ENCODE measurements around the gene FGFR3.

Gene FGFR3

GRCh38 chr4:1823545-1823932 lies 30.4 kb downstream of the FGFR3 start:
- DNase-seq (ENCODE audit: low read depth) = no peak
- no peak overlapping the region for H3K4me3 ChIP-seq (ENCODE audit: low read depth, low read length)
- TF ChIP-seq CTCF (IDR thresholded peaks at IDR 0.05; ENCODE audit: low read depth, low read length) = no peak
- TF ChIP-seq, protein P1, sequence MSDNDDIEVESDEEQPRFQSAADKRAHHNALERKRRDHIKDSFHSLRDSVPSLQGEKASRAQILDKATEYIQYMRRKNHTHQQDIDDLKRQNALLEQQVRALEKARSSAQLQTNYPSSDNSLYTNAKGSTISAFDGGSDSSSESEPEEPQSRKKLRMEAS (IDR thresholded peaks at IDR 0.05; ENCODE audit: low read depth, low read length) = no peak
- TF ChIP-seq MYC (IDR thresholded peaks at IDR 0.05; ENCODE audit: low read depth, low read length) = no peak

DNA sequence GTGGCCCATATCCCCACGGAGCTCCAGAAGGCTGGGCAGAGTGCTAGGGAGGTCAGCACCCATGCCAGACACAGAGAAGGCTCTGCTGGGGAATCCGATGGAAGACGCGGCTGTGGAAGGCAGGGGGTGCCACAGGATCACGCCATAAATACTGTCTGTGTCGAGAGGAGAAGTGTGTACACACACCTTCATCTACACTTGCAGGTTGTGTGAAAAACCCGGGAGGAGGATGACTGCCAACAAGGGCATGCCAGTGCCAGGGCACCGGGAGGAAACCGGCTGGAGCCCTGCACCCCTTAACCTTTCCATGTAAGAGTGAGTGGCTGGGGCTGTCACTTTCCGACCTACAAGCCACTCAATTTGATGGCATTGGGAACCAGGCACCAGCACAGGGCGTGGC lies 31.7 kb downstream of the FGFR3 start:
- TF ChIP-seq POLR2A (IDR thresholded peaks at IDR 0.05; ENCODE audit: extremely low read depth, insufficient read length) = no peak
- no peak for TF ChIP-seq MYC (IDR thresholded peaks at IDR 0.05; ENCODE audit: low read depth, low read length)
- TF ChIP-seq, protein P1 (IDR thresholded peaks at IDR 0.05; ENCODE audit: low read depth, low read length) = no peak
- no peak for TF ChIP-seq CTCF (IDR thresholded peaks at IDR 0.05; ENCODE audit: low read depth, low read length)
- no peak overlapping the region for H3K4me3 ChIP-seq (ENCODE audit: low read depth, low read length)

DNA sequence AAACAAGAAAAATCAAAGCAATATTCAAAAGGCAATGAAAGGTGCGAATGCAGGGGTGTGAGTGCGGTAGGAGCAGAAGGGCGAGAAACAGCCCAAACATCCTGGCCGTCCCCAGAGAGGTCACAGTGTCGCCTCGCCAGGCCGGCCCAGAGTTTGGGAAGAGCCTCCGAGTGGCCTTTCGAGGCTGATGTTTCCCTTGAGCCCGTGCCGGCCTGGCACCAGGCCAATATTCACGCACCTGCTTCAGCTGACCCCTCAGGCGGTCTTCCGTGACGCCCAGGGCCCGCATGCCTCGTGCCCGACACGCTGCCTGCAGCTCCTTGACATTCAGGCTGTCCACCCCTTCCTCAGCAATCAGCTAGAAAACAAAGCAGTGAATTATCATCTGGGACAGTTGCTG lies 32.2 kb downstream of the FGFR3 start:
- no peak for DNase-seq (ENCODE audit: low read depth)
- H3K4me3 ChIP-seq (ENCODE audit: low read depth, low read length) = no peak overlapping the region
- TF ChIP-seq MYC (IDR thresholded peaks at IDR 0.05; ENCODE audit: low read depth, low read length) = no peak

More for the DNA sequence above, 31.7 kb downstream of the FGFR3 start:
- no peak for DNase-seq (ENCODE audit: low read depth)

DNA sequence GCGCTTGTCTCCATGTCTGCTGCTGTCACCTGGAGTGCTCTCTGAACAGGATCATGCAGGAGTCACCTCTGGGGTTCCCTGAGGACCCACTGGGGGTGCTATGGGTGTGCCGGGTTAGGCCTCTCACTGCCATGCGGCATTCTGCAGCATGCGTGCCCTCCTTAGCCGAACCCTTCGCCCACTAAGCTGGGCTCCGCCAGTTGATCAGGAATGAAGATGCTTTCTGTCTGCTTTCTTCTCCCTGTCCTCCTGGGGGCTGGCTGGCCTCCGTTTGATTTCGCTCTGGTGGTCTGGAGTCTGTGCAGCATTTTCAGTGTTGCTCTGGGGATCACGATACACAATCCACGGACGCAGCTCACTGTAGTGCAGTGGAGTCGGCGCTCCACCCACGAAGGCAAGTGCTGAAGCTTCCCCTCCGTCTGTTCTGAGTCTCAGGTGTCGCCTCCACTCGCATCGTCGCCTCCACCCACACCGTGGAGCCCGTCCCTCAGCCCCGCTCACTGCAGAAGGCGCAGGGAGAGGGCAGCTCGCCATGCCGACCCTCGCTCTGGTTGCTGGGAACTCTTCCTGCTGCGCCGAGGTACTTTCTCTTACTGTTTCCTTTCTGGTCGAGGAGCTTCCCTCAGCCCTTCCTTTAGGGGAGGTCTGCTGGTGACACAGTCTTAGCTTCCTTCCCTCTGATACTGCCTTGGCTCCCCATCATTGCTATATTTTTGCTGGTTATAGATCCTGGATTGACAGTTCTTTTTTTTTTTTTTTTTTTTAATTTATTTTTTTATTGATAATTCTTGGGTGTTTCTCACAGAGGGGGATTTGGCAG lies 33.6 kb downstream of the FGFR3 start:
- H3K4me3 ChIP-seq (ENCODE audit: low read depth, low read length) = no peak overlapping the region
- no peak for DNase-seq (ENCODE audit: low read depth)
- TF ChIP-seq POLR2A (IDR thresholded peaks at IDR 0.05; ENCODE audit: extremely low read depth, insufficient read length) (no peak), MYC (IDR thresholded peaks at IDR 0.05; ENCODE audit: low read depth, low read length) (no peak), CTCF (IDR thresholded peaks at IDR 0.05; ENCODE audit: low read depth, low read length) (no peak)
- TF ChIP-seq, protein P1 (IDR thresholded peaks at IDR 0.05; ENCODE audit: low read depth, low read length) = no peak

- no peak overlapping the region for H3K4me3 ChIP-seq (ENCODE audit: low read depth, low read length)
- DNase-seq (ENCODE audit: low read depth) = no peak
- TF ChIP-seq, protein P1 (IDR thresholded peaks at IDR 0.05; ENCODE audit: low read depth, low read length) = no peak
- TF ChIP-seq CTCF (IDR thresholded peaks at IDR 0.05; ENCODE audit: low read depth, low read length) (no peak), POLR2A (IDR thresholded peaks at IDR 0.05; ENCODE audit: extremely low read depth, insufficient read length) (no peak), MYC (IDR thresholded peaks at IDR 0.05; ENCODE audit: low read depth, low read length) (no peak)
Measured at GRCh38 chr4:1830234-1830633, 37.1 kb downstream of the FGFR3 start.

DNA sequence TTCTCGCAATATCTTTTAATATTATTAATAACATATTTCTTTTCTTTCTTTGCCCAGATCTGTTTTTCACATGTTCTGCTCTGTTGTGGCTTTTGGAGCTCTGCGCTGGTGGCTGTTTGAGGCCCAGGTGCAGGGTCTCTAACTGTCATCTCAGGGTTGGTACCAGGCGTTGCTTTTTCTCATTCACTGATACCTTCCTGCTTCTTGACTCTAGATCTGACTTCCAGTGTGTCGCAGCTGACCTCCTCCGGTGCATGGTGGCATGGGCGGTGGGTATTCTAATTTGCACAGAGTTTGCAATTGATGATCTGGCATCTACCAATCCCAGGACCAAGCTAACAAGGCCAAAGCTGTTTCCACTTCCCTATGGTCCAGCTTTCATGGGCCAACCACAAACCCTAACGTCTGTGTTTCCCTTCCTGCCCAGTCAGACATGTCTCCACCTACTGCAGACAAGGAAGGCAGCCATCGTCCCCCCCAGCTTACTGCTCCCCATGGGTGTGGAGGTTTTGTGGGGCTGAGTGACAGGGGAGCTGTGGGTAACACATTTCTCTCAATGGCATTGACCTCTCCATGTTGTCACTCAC lies 37.6 kb downstream of the FGFR3 start:
- DNase-seq (ENCODE audit: low read depth) = peak; percentile 46
- H3K4me3 ChIP-seq (ENCODE audit: low read depth, low read length) = no peak overlapping the region
- no peak for TF ChIP-seq MYC (IDR thresholded peaks at IDR 0.05; ENCODE audit: low read depth, low read length)
- no peak for TF ChIP-seq CTCF (IDR thresholded peaks at IDR 0.05; ENCODE audit: low read depth, low read length)
- TF ChIP-seq, protein P1 (IDR thresholded peaks at IDR 0.05; ENCODE audit: low read depth, low read length) = no peak
- TF ChIP-seq POLR2A (IDR thresholded peaks at IDR 0.05; ENCODE audit: extremely low read depth, insufficient read length) = no peak

Measured in NB4 (cell line).